ENCODE data around the gene PRLH. TPM values are rescaled to one million over a fixed set of nuclear protein-coding genes. Genes with fewer than 3 reads are reported as not detected.
"Not testable (repeated sequence)": the region's sequence is repeated elsewhere in the genome, so short reads cannot be mapped to it uniquely, and the experiment has no call there.

The PRLH gene
- total and polyA plus RNA-seq, 3 donors from 2014 or later, result not detected

- H3K36me3 ChIP-seq (ENCODE audit: low read depth, missing control alignments), result no peaks in the 10 kb centered on the region
Measured at GRCh38 chr2:237593596-237594320, 27.4 kb downstream of the PRLH start.

GRCh38 chr2:237594514-237594871 lies 28.1 kb downstream of the PRLH start:
- peaks cover 12% of the 10 kb centered on the region for H3K4me1 ChIP-seq
- H3K4me3 ChIP-seq, result no peak overlapping the region
- DNase-seq, result no peak
- no peaks in the 10 kb centered on the region for H3K36me3 ChIP-seq (ENCODE audit: low read depth, missing control alignments)
- intact Hi-C loops (cut with DNase I; ENCODE audit: low total_unique reads), result no loop called here
- H3K27me3 ChIP-seq, result no peaks in the 10 kb centered on the region
- WGBS, 2 donors, result 68 to 70% methylated on average over 5 of the region's 5 CpGs
- no peak for TF ChIP-seq POLR2A (IDR thresholded peaks at IDR 0.05)
- no peak for TF ChIP-seq CTCF (IDR thresholded peaks at IDR 0.05)
- H3K9me3 ChIP-seq, result no peaks in the 10 kb centered on the region
- H3K27ac ChIP-seq, result no peak overlapping the region

More at GRCh38 chr2:237593596-237594320, 27.4 kb downstream of the PRLH start:
- Histone ChIP-seq H3K27ac (no peak overlapping the region), H3K4me3 (no peak overlapping the region), H3K27me3 (no peaks in the 10 kb centered on the region), H3K9me3 (no peaks in the 10 kb centered on the region), H3K4me1 (peaks cover 12% of the 10 kb centered on the region)
- intact Hi-C loops (cut with DNase I; ENCODE audit: low total_unique reads), result no loop called here
- WGBS, 2 donors, result 93 to 97% methylated on average over 14 to 17 of the region's 17 CpGs
- no peak for DNase-seq
- no peak for TF ChIP-seq POLR2A (IDR thresholded peaks at IDR 0.05)
- no peak for TF ChIP-seq CTCF (IDR thresholded peaks at IDR 0.05)

GRCh38 chr2:237595829-237596519 lies 29.6 kb downstream of the PRLH start:
- H3K27me3 ChIP-seq; H3K36me3 ChIP-seq (ENCODE audit: low read depth, missing control alignments); intact Hi-C loops (cut with DNase I; ENCODE audit: low total_unique reads); H3K4me3 ChIP-seq; H3K27ac ChIP-seq; DNase-seq; H3K9me3 ChIP-seq: not testable (repeated sequence)
- WGBS, 2 donors, result 95 to 98% methylated on average over 5 of the region's 5 CpGs
- peaks cover 11% of the 10 kb centered on the region for H3K4me1 ChIP-seq

GRCh38 chr2:237596520-237597195 lies 30.3 kb downstream of the PRLH start:
- WGBS, 2 donors, result 79 to 81% methylated on average over 11 to 13 of the region's 13 CpGs
- peaks cover 8% of the 10 kb centered on the region for H3K4me1 ChIP-seq
- H3K27ac ChIP-seq, result no peak overlapping the region
- H3K9me3 ChIP-seq, result no peaks in the 10 kb centered on the region
- TF ChIP-seq CTCF (IDR thresholded peaks at IDR 0.05), result no peak
- TF ChIP-seq POLR2A (IDR thresholded peaks at IDR 0.05), result no peak
- H3K36me3 ChIP-seq (ENCODE audit: low read depth, missing control alignments), result no peaks in the 10 kb centered on the region
- no peak for DNase-seq
- intact Hi-C loops (cut with DNase I; ENCODE audit: low total_unique reads), result no loop called here
- H3K27me3 ChIP-seq, result no peaks in the 10 kb centered on the region
- H3K4me3 ChIP-seq, result no peak overlapping the region
